IMR-90 (cell line): ENCODE measurements around the gene LSM7. TPM values are rescaled to one million over a fixed set of nuclear protein-coding genes. Genes with fewer than 3 reads are reported as not detected.

Source experiments
- ATAC-seq: fragments of 200-7000 bp; cut with Tn5 transposase; 2 replicates; pipeline ENCODE4 v1.9.1; 2020; ENCODE audit warnings: low read depth, mild to moderate bottlenecking, moderate library complexity
- BruUV-seq: library from RNA; stranded (reverse); fragments of 400-500 nt; replicated peaks from 2 replicates; lab custom pipeline; 2021; lab: Mats Ljungman, UMichigan
- CTCF ChIA-PET: fragments of 300-600 bp; formaldehyde crosslinking; extraction: SDS; loops from one replicate; lab custom pipeline; 2021; ENCODE audit warnings: antibody characterized with exemption; lab: Yijun Ruan, JAX
- POLR2A ChIA-PET: fragments of 300-600 bp; sonication (Branson Sonifier 250); formaldehyde crosslinking; loops from one replicate; lab custom pipeline; 2022; ENCODE audit warnings: antibody characterized with exemption; ENCODE audit not compliant: unreplicated experiment; lab: Charles Lee
- DNase-seq: peaks from one replicate; pipeline ENCODE4 v3.0.0; 2013
- H2AFZ ChIP-seq: replicated peaks from 2 replicates; pipeline ENCODE3; 2013; ENCODE audit warnings: low read length, mild to moderate bottlenecking; ENCODE audit not compliant: poor library complexity
- H2AK5ac ChIP-seq: 2 replicates; pipeline ENCODE4 v1.6.1; 2013; ENCODE audit warnings: low read depth, low read length, inconsistent platforms
- H2AK9ac ChIP-seq: replicated peaks from 2 replicates; pipeline ENCODE3; 2013; ENCODE audit warnings: mild to moderate bottlenecking, low read depth, low read length, moderate library complexity; ENCODE audit not compliant: poor library complexity
- H2BK120ac ChIP-seq: 2 replicates; pipeline ENCODE4 v1.6.1; 2013; ENCODE audit warnings: low read depth, low read length, inconsistent platforms
- H2BK15ac ChIP-seq: 3 replicates; pipeline ENCODE4 v1.6.1; 2013; ENCODE audit warnings: low read depth, low read length, inconsistent platforms
- H2BK20ac ChIP-seq: 2 replicates; pipeline ENCODE4 v1.6.1; 2013; ENCODE audit warnings: low read depth, mild to moderate bottlenecking, inconsistent platforms, low read length, moderate library complexity
- H2BK5ac ChIP-seq: 2 replicates; pipeline ENCODE4 v1.6.1; 2013; ENCODE audit warnings: mild to moderate bottlenecking, low read depth, low read length, inconsistent platforms; ENCODE audit not compliant: poor library complexity, severe bottlenecking
- H3K14ac ChIP-seq: replicated peaks from 2 replicates; pipeline ENCODE4 v1.6.1; 2013; ENCODE audit warnings: low read depth, low read length, inconsistent platforms
- H3K18ac ChIP-seq: 2 replicates; pipeline ENCODE4 v1.6.1; 2013; ENCODE audit warnings: low read depth, low read length, control low read depth
- H3K23ac ChIP-seq: 2 replicates; pipeline ENCODE4 v1.6.1; 2013; ENCODE audit warnings: low read depth, low read length, inconsistent platforms
- H3K27ac ChIP-seq: 2 replicates; pipeline ENCODE4 v1.5.1; 2013; ENCODE audit warnings: mild to moderate bottlenecking, control low read depth, low read length; ENCODE audit not compliant: insufficient read depth
- H3K27me3 ChIP-seq: 2 replicates; pipeline ENCODE4 v1.6.1; 2013; ENCODE audit warnings: low read length; ENCODE audit not compliant: control insufficient read depth, insufficient read depth
- H3K36me3 ChIP-seq: 2 replicates; pipeline ENCODE4 v1.6.1; 2013; ENCODE audit warnings: low read length, mixed read lengths; ENCODE audit not compliant: control insufficient read depth, insufficient read depth
- H3K4ac ChIP-seq: 2 replicates; pipeline ENCODE4 v1.6.1; 2013; ENCODE audit warnings: low read depth, low read length, inconsistent platforms
- H3K4me1 ChIP-seq: 2 replicates; pipeline ENCODE4 v1.6.1; 2013; ENCODE audit warnings: low read length, mixed read lengths; ENCODE audit not compliant: control insufficient read depth, insufficient read depth
- H3K4me2 ChIP-seq: 2 replicates; pipeline ENCODE4 v1.6.1; 2013; ENCODE audit warnings: low read depth, mild to moderate bottlenecking, control low read depth, low read length, moderate library complexity
- H3K4me3 ChIP-seq: 2 replicates; pipeline ENCODE4 v1.5.1; 2013; ENCODE audit warnings: low read depth, mild to moderate bottlenecking, control low read depth, low read length, moderate library complexity; ENCODE audit not compliant: insufficient read depth
- H3K56ac ChIP-seq: 2 replicates; pipeline ENCODE4 v1.6.1; 2013; ENCODE audit warnings: low read length, inconsistent platforms; ENCODE audit not compliant: insufficient read depth; ENCODE audit errors: extremely low read depth
- H3K79me1 ChIP-seq, 2 experiments: 2 replicates each; pipeline ENCODE4 v1.6.1; 2013; ENCODE audit warnings: low read length in 2 of 2, inconsistent platforms in 1 of 2, low read depth in 1 of 2
- H3K9ac ChIP-seq: 2 replicates; pipeline ENCODE4 v1.6.1; 2013; ENCODE audit warnings: low read depth, low read length, control low read depth
- H3K9me1 ChIP-seq: 2 replicates; pipeline ENCODE4 v1.6.1; 2013; ENCODE audit warnings: low read length, inconsistent platforms; ENCODE audit not compliant: insufficient read depth
- H3K9me3 ChIP-seq: 2 replicates; pipeline ENCODE4 v1.6.1; 2013; ENCODE audit warnings: low read length; ENCODE audit not compliant: control insufficient read depth, insufficient read depth
- H4K20me1 ChIP-seq: 2 replicates; pipeline ENCODE4 v1.6.1; 2013; ENCODE audit warnings: low read length, inconsistent platforms; ENCODE audit not compliant: insufficient read depth
- H4K5ac ChIP-seq: 2 replicates; pipeline ENCODE4 v1.6.1; 2013; ENCODE audit warnings: mild to moderate bottlenecking, low read depth, low read length, control low read depth
- H4K8ac ChIP-seq, 2 experiments: 2 replicates each; pipeline ENCODE4 v1.6.1; 2013; ENCODE audit warnings: low read depth in 2 of 2, low read length in 2 of 2, control low read depth in 1 of 2, inconsistent platforms in 1 of 2
- H4K91ac ChIP-seq: 2 replicates; pipeline ENCODE4 v1.6.1; 2013; ENCODE audit warnings: low read depth, low read length, inconsistent platforms; ENCODE audit not compliant: insufficient read depth
- BHLHE40 ChIP-seq: fragments of 150-350 bp; IDR thresholded peaks from 2 replicates; pipeline ENCODE4 v1.6.1; 2016; ENCODE audit warnings: mild to moderate bottlenecking, low read depth, low read length
- CEBPB ChIP-seq: IDR thresholded peaks from 2 replicates; pipeline ENCODE4 v1.6.1; 2012; ENCODE audit warnings: low read depth, low read length, improper control_type of control experiment
- CHD1 ChIP-seq: IDR thresholded peaks from 2 replicates; pipeline ENCODE4 v1.6.1; 2012; ENCODE audit warnings: low read depth, low read length, improper control_type of control experiment
- MAFK ChIP-seq: IDR thresholded peaks from 2 replicates; pipeline ENCODE4 v1.6.1; 2012; ENCODE audit warnings: low read depth, low read length, improper control_type of control experiment
- MAZ ChIP-seq: IDR thresholded peaks from 2 replicates; pipeline ENCODE4 v1.6.1; 2012; ENCODE audit warnings: low read depth, mild to moderate bottlenecking, low read length, improper control_type of control experiment, moderate library complexity, borderline replicate concordance
- MXI1 ChIP-seq: IDR thresholded peaks from 2 replicates; pipeline ENCODE4 v1.6.1; 2012; ENCODE audit warnings: low read depth, mild to moderate bottlenecking, low read length, moderate library complexity, borderline replicate concordance
- RCOR1 ChIP-seq: IDR thresholded peaks from 2 replicates; pipeline ENCODE4 v1.6.1; 2012; ENCODE audit warnings: mild to moderate bottlenecking, low read length, improper control_type of control experiment; ENCODE audit not compliant: insufficient replicate concordance
- WGBS, 2 experiments: methylation state at CpG; one replicate each; pipeline versions ENCODE4 v1.1.5 to v1.1.7; 2013; ENCODE audit warnings: missing lambda C conversion rate in 2 of 2; ENCODE audit not compliant: insufficient read length in 1 of 2; ENCODE audit errors: extremely low coverage in 2 of 2; 5-methylcytosine and 5-hydroxymethylcytosine counted together
- dilution Hi-C: fragments of 300-500 bp; cut with HindIII; formaldehyde crosslinking; loops from one replicate; pipeline ENCODE4 v1.14.3; 2018; ENCODE audit warnings: low sequenced_read_pairs; ENCODE audit not compliant: unreplicated experiment
- in situ Hi-C: fragments of 300-500 bp; cut with MboI; formaldehyde crosslinking; loops from 3 replicates; pipeline ENCODE4 v1.14.3; 2019; ENCODE audit warnings: low sequenced_read_pairs, inconsistent platforms, mixed read lengths
- intact Hi-C: fragments of 100-400 bp; cut with micrococcal nuclease; formaldehyde crosslinking; loops from 2 replicates; pipeline ENCODE4 v1.10.0; 2022
- polyA plus RNA-seq, 3 experiments: library from polyadenylated mRNA; depleted of rRNA; stranded (reverse); fragments of >200 nt; gene quantifications; 2 replicates each; pipeline ENCODE4 v1.2.3, GENCODE V29; 2012; ENCODE audit warnings: low replicate concordance in 1 of 3
- total RNA-seq: library from RNA; depleted of rRNA; stranded (reverse); fragments of >200 nt; gene quantifications from 2 replicates; pipeline ENCODE4 v1.2.3, GENCODE V29; 2012

LSM7 gene
- total and polyA plus RNA-seq, 2 of the 4 experiments (the other 2 are of a cell fraction), result 145 to 708 TPM

- H2AK5ac ChIP-seq, result no peak overlapping the region
- 0 out of 2 replicates have a peak, but pooled peaks cover 8% of the 10 kb centered on the region for H4K20me1 ChIP-seq
- H3K4me3 ChIP-seq, result no peak overlapping the region
- no peak overlapping the region for H4K8ac ChIP-seq
- H2AK9ac ChIP-seq, result no peak overlapping the region
- dilution Hi-C loops, result no loop called here
- no peak overlapping the region for H3K56ac ChIP-seq
- H2AFZ ChIP-seq, result no peak overlapping the region
- ChIA-PET POLR2A (no interaction called here), CTCF (no interaction called here)
- no peak overlapping the region for H3K14ac ChIP-seq
- peaks cover 55% of the 10 kb centered on the region for H3K27me3 ChIP-seq
- H4K91ac ChIP-seq, result no peak overlapping the region
- H2BK15ac ChIP-seq, result no peak overlapping the region
- no peak overlapping the region for H4K5ac ChIP-seq
- H3K27ac ChIP-seq, result no peak overlapping the region
- peak overlapping the region; percentile 51; the same call in 1 of the 2 replicates for H3K4me2 ChIP-seq
- H3K36me3 ChIP-seq, result no peaks in the 10 kb centered on the region
- H2BK5ac ChIP-seq, result no peak overlapping the region
- no peak overlapping the region for H3K18ac ChIP-seq
- intact Hi-C loops, result no loop called here
- no TSS peak for BruUV-seq
- peaks cover 6% of the 10 kb centered on the region; the same call in 1 of the 2 replicates for H3K4me1 ChIP-seq
- no peak overlapping the region for H2BK120ac ChIP-seq
- H3K23ac ChIP-seq, result no peak overlapping the region
- no peak overlapping the region for H3K9ac ChIP-seq
- ATAC-seq, result no peak
- in situ Hi-C loops, result no loop called here
- DNase-seq, result no peak
- no peak overlapping the region for H2BK20ac ChIP-seq
- H3K4ac ChIP-seq, result no peak overlapping the region
- no peaks in the 10 kb centered on the region for H3K9me1 ChIP-seq
- no peaks in the 10 kb centered on the region; the same call in 1 of the 2 replicates for H3K9me3 ChIP-seq
- 47% methylated on average over 3 of the region's 33 CpGs; no CpG with 5 or more reads in 1 of the 2 experiments for WGBS, 2 experiments
- no peak for TF ChIP-seq MAFK
- TF ChIP-seq RCOR1, result no peak
- TF ChIP-seq CHD1, result no peak
- no peak for TF ChIP-seq CEBPB
- no peak for TF ChIP-seq MXI1
- TF ChIP-seq BHLHE40, result no peak
- no peak for TF ChIP-seq MAZ
- H3K79me1 ChIP-seq, result no peaks in the 10 kb centered on the region
Measured at GRCh38 chr19:2307518-2308012, 20.8 kb downstream of the LSM7 start.
